ENCODE results near the gene ZFP62.

DNA sequence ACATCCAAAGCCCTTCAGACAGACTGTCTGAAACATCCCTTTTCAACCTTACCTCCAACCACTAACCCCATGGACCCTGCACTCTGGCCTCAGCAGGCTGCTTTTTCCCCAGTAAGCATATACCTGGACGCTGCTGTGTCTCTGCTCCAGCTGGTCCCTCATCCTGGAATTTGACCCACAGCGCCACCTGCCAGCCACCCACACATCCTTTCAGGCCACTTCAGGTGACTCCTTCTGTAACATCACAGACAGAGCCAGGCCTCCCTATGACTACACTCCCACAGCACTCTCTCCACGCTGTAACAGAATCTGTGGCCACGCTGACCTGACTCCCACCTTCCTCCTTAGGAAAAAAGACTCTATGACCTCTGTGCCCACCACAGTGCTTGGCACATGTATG, 61.9 kb downstream of the ZFP62 start:
- TF ChIP-seq, protein P1, sequence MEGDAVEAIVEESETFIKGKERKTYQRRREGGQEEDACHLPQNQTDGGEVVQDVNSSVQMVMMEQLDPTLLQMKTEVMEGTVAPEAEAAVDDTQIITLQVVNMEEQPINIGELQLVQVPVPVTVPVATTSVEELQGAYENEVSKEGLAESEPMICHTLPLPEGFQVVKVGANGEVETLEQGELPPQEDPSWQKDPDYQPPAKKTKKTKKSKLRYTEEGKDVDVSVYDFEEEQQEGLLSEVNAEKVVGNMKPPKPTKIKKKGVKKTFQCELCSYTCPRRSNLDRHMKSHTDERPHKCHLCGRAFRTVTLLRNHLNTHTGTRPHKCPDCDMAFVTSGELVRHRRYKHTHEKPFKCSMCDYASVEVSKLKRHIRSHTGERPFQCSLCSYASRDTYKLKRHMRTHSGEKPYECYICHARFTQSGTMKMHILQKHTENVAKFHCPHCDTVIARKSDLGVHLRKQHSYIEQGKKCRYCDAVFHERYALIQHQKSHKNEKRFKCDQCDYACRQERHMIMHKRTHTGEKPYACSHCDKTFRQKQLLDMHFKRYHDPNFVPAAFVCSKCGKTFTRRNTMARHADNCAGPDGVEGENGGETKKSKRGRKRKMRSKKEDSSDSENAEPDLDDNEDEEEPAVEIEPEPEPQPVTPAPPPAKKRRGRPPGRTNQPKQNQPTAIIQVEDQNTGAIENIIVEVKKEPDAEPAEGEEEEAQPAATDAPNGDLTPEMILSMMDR (conservative IDR thresholded peaks at IDR 0.05 in 1 of 2, IDR thresholded peaks at IDR 0.05 in 1 of 2; ENCODE audit: low read depth in 1 of 2, low read length in 2 of 2): peak in 1 of 2 donors; percentile 6
- no peak for TF ChIP-seq EZH2 (IDR thresholded peaks at IDR 0.05; ENCODE audit: low read length, missing control alignments)
